Skin epidermis (tissue), 12 donors: Measurements from ENCODE around the gene ZNF385D.
"Not testable (repeated sequence)": the region's sequence is repeated elsewhere in the genome, so short reads cannot be mapped to it uniquely, and the experiment has no call there.

Source experiments
- H3K27ac ChIP-seq, 21 experiments: fragments of 200-600 bp; sonication (generic) in 11 of 21; one replicate each; pipeline ENCODE4 v1.5.0; 2020; ENCODE audit warnings: mild to moderate bottlenecking in 3 of 21, inconsistent platforms in 2 of 21, moderate library complexity in 2 of 21
- H3K4me3 ChIP-seq, 7 experiments: fragments of 200-600 bp; sonication (generic) in 2 of 7; one replicate each; pipeline ENCODE4 v1.5.0; 2020; ENCODE audit warnings: inconsistent platforms in 2 of 7, mild to moderate bottlenecking in 2 of 7, moderate library complexity in 1 of 7

The ZNF385D gene

DNA sequence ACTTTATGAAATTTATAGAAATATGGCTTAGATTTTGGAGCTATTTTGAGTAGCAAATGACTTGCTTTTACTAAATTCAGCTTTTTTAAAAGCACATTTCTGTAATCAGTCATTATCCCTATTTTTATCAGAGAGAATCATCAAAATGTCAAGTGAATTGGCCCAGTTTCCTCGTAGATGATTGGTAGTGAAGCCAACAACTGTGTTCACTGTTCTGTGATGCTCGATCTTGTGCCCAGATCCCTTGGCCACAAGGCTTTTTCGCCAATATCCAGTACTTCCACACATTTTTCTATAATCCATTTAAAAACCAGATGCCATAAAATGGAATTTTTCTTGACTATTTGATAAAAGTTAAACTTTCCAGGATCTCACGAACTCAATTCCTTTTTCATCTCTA, 336.5 kb downstream of the ZNF385D start:
- Histone ChIP-seq H3K4me3 (no peak overlapping the region), H3K27ac (no peak overlapping the region)

DNA sequence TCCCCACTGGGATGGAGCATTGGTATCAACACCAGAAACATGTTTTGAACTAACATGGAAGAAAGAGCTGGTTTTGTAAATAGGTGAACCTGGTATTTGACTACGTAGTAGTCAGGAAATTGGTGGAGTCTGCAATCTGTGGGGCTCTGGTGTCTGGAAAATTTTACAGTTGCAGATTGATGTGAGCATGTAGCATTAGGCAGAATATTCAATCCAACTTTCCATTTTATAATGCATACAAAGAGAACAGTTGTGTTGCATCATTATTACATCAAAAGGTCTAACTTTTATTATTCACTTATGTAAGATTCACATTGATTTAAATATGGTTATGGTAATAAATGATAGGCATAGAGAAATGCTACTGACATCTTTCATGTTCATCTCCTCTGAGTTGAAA, 340.0 kb downstream of the ZNF385D start:
- no peak overlapping the region for H3K27ac ChIP-seq
- no peak overlapping the region for H3K4me3 ChIP-seq

DNA sequence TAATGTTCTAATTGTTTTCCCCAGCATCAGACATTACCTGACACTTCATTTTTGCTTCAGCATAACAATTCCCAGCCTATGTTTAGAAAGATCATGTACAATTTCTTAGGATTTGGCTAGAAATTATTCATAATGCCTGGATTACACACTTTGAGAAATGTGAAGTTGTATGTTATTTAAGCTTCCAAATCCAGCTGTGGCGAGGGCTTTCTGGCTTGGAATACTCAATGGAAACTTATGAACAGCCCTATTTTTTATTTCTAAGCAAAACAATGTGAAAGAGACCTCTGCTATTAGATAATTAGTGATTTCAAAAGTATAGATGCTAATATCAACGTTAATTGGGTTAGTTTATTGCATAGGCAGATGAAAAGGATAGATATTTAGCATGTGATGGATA, 341.6 kb downstream of the ZNF385D start:
- H3K27ac ChIP-seq, result no peak overlapping the region
- no peak overlapping the region for H3K4me3 ChIP-seq

DNA sequence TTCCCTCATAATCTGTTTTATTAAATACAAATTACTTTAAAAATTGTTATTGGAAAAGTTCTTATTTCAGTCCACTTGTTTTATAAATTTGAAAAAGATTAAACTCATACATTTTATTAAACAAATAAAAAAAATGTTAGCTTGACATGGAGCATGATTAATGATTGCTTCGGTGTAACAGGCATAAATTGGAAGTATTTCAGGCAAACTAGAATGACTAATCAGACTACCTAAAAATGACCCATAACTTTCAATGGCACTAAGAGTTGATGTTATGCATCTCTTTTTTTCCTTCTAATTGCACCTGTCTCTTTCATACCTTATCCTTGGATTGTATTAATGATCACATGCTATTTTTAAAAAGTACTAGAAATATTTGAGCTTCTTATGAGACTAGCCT, 343.3 kb downstream of the ZNF385D start:
- Histone ChIP-seq H3K27ac (no peak overlapping the region), H3K4me3 (no peak overlapping the region)

DNA sequence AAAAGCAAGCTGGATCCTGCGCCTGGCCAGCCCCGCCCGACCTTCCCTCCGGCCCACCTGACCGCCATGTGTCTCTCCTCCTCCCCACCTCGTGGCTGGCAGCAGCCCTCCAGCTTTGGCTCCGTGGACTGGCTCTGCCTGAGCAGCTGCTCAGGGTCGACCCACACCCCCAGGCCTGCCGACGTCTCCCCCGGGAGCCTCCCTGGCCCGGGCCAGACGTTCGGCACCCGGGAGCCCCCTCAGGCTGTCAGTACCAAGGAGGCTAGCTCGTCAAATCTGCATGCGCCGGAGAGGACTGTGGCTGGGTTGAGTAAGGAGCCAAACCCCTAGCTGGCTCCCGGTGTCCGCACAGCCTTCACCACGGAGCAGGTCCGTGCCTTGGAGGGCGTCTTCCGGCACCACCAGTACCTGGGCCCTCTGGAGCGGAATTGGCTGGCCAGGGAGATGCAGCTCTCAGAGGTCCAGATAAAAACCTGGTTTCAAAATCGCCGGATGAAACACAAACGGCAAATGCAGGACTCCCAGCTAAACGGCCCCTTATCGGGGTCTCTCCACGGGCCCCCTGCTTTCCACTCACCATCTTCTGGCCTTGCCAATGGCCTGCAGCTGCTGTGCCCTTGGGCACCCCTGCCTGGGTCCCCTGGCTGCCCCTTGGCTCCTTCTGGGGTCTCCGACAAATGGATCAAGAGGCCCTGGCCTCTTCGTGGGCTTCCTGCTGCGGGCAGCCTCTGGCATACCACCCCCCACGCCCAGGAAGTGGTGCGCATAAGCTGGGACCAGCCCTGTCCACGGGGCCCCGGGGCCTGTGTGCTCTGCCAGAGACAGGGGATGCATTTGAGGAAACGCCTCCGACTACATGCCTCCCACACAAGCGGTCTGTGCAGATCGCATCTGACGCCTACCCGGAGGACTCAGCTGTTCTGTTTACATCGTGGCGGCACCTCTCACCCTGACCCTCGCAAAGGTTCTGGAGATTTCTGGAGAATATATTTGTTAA, 345.0 kb downstream of the ZNF385D start:
- H3K27ac ChIP-seq, result no peak overlapping the region
- H3K4me3 ChIP-seq, result no peak overlapping the region

DNA sequence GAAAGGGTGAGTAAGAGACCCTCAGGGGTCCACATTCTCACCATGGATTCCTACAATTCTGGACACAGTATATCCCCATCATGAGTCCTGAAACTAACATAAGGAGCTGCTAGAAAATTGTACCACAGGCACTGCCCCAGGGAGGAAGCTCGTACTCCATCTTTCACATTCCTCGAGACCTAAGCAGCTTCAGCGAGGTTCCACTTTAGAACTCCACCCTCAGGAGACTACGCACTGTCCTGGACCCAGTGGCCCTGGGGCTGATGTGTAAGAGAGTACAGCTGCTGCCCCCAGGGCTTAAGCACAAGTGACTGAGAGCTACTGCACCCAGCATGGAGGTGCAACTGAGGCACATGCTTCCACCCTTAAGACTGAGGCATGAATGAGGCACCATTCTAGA, 352.5 kb downstream of the ZNF385D start:
- Histone ChIP-seq H3K27ac (no peak overlapping the region), H3K4me3 (no peak overlapping the region)

DNA sequence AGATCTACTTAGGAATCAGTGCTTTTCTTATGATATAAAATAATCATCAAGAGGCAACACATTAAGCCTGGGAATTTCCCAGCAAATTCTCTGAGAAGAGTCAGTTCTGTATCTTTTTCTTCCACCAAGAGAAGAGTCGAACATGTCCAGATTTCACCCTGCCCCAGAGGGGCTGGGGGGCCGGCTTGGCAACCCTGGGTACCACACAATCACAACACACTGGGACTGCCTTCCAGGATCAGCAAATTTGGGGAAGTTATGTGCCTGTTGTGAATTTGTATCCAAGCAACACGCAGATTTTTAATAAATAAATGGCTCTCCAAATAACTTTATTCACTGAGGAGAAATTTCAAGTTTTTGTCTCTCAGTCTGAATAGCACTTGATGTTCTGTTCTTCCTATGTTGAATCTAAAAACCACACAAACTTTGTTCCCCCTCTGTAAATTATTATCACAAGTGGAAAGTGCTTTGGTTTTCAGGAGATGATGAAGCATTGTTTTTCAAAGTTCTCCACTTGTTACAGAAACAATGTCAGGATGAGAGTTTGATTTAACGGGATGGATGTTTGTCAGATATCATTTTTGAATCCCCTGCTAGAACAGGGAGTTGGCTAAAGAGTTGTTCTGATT, 357.2 kb downstream of the ZNF385D start:
- no peak overlapping the region for H3K4me3 ChIP-seq
- peak overlapping the region in 2 of 21 experiments; percentile 29 to 54 for H3K27ac ChIP-seq

DNA sequence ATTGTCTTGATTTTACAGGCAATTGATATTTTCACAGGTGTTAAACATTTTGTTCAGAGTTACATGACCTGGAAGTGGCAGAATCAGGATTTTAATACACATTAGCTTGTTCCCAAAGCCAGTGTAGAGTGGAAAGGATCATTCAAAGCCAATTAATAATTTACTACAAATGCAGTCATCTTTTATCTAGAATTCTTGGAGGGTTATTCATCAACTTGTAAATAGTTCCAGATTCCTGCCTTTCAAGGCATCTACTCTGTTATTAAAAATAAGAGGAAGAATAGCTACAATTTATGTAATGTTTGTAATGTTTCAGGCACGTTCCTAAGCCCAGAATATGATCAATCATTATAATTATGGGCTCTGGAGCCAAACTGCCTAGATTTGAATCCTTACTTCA, 358.5 kb downstream of the ZNF385D start:
- no peak overlapping the region for H3K4me3 ChIP-seq
- H3K27ac ChIP-seq, result no peak overlapping the region

DNA sequence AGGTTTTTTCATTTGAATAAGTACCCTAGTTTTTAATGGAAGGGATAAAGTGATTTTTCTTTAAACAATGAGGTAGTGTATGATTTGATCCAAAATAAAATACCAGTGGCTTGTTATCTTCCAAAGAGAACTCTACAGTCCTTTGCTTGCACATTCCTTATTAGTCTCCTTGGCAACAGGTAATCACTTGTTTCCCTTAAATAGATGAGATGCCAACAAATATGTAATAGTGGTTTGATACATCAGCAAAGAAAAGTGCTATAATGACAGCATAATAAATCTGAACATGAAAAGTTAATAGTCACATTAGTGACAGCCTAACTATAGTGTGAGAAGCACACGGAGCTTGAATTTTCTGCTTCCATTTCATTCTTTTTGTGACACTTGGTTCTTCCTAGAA, 360.2 kb downstream of the ZNF385D start:
- H3K4me3 ChIP-seq, result no peak overlapping the region
- H3K27ac ChIP-seq, result no peak overlapping the region

DNA sequence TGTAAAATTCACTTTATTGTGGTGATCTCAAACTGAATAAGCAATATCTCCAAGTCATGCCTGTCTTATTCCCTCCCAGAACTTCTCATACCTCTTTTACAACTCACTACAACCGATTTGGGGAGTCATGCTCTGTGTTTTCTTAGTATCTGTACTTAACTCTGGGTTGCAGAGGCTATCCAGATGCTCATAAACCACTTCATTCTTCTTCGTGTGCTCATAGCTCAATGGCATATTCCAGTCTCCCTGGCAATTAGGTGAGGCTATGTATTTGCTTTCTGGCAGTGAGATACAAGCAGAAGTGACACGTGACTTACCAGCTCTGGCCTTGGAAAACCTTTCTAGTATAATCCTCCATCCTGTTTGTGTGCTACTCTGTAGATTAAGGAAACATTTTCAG, 360.9 kb downstream of the ZNF385D start:
- no peak overlapping the region for H3K27ac ChIP-seq
- no peak overlapping the region for H3K4me3 ChIP-seq

DNA sequence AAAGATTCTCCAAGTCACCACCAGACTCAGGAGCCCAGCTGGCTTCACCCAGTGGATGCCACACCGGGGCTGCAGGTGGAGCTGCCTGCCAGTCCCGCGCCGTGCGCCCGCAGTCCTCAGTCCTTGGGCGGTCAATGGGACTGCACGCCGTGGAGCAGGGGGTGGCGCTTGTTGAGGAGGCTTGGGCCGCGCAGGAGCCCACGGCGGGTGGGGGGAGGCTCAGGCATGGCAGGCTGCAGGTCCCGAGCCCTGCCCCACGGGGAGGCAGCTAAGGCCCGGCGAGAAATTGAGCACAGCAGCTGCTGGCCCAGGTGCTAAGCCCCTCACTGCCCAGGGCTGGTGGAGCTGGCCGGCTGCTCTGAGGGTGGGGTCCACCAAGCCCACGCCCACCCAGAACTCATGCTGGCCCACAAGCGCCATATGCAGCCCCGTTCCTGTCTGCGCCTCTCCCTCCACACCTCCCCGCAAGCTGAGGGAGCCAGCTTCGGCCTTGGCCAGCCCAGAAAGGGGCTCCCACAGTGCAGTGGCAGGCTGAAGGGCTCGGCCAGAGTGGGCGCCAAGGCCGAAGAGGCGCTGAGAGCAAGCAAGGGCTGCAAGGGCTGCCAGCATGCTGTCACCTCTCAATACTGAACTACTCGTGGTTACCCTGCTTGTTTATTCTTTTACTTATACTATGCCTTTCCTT, 363.7 kb downstream of the ZNF385D start:
- H3K4me3 ChIP-seq, H3K27ac ChIP-seq: not testable (repeated sequence)

DNA sequence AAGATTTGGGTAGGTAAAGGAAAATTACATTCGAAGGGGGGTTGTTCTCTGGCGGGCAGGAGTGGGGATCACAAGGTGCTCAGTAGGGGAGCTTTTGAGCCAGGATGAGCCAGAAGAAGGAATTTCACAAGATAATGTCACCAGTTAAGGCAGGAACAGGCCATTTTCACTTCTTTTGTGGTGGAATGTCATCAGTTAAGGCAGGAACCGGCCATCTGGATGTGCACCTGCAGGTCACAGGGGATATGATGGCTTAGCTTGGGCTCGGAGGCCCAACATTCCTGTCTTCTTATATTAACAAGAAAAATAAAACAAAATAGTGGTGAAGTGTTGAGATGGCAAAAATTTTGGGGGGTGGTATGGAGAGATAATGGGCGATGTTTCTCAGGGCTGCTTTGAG, 373.0 kb downstream of the ZNF385D start:
- H3K27ac ChIP-seq, H3K4me3 ChIP-seq: not testable (repeated sequence)

DNA sequence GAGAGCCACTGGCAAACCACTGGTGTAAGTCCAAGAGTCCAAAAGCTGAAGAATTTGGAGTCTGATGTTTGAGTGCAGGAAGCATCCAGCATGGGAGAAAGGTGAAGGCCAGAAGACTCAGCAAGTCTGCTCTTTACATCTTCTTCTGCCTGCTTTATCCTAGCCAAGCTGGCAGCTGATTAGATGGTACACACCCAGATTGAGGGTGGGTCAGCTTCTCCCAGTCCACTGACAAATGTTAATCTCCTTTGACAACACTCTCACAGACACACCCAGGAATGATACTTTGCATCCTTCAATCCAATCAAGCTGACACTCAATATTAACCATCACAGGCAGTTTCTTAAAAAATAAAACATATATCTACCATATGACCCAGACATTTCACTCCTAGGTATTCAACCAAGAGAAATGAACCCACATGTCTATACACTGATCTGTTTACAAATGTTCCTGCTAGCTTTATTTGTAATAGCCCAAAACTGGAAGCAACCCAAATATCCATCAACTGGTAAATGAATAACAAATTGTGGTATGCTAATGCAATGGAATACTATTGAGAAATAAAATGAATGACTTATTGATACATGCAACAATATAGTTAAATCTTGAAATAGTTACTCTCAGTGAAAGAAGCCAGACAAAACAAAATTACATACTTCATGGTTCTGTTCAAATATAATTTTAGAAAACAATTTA, 373.8 kb downstream of the ZNF385D start:
- Histone ChIP-seq H3K27ac (no peak overlapping the region), H3K4me3 (no peak overlapping the region)

DNA sequence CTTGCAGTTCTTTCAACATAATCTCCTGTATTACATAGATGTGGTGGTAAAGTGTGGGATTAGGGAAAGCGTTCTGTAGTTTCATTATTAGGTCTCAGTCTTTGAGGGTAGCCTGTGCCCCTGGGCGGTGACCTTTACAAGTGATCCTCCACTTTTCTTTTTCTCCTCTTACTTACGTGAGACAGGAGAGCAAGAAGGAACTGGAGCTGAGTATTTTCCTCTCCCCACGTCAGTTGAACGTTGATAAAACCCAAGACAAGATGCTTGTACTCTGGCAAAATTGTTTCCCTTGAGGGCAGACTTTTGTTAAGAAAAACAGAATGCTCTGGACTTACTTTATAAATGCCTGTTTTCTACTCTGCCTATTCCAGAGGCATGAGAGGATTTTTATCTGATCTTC, 378.7 kb downstream of the ZNF385D start:
- no peak overlapping the region for H3K27ac ChIP-seq
- H3K4me3 ChIP-seq, result no peak overlapping the region
